ENCODE measurements around the gene TXNDC2. TPM values are rescaled to one million over a fixed set of nuclear protein-coding genes. Genes with fewer than 3 reads are reported as not detected.

The TXNDC2 gene
- total and polyA plus RNA-seq, 9 of the 15 experiments (the other 6 are each of a cell fraction or from before 2014, with no cell fraction given), result 1.2 to 4.9 (median 2.3) TPM

- peak; percentile 50; the same call in 1 of the 2 replicates for TF ChIP-seq BRD4 (IDR thresholded peaks at IDR 0.05)
- no peak for TF ChIP-seq DDX20 (tag; IDR thresholded peaks at IDR 0.05; ENCODE audit: low read depth)
- no peak for TF ChIP-seq ARNT (IDR thresholded peaks at IDR 0.05)
- peak in 1 of 2 experiments; percentile 86; a peak in 3 of 4 replicates for TF ChIP-seq MLLT1 (IDR thresholded peaks at IDR 0.05)
- TF ChIP-seq SUPT5H (IDR thresholded peaks at IDR 0.05), result peak; percentile 55; the same call in 1 of the 2 replicates
- TF ChIP-seq ZNF655 (CRISPR knock-in tag; IDR thresholded peaks at IDR 0.05), result no peak
- no peak for TF ChIP-seq ZBTB11 (CRISPR knock-in tag; IDR thresholded peaks at IDR 0.05)
- TF ChIP-seq IFI16 (CRISPR knock-in tag; IDR thresholded peaks at IDR 0.05), result no peak
- TF ChIP-seq ZNF592 (IDR thresholded peaks at IDR 0.05), result no peak
- no peak for TF ChIP-seq NR4A1 (CRISPR knock-in tag; IDR thresholded peaks at IDR 0.05)
- TF ChIP-seq NR4A1 (tag; IDR thresholded peaks at IDR 0.05), result 0 out of 2 replicates have a peak, but pooled peaks have one; percentile 24
- TF ChIP-seq MEF2A (IDR thresholded peaks at IDR 0.05; ENCODE audit: control insufficient read depth, low read depth, low read length), result no peak
- TF ChIP-seq NKRF (IDR thresholded peaks at IDR 0.05; ENCODE audit: borderline replicate concordance), result peak; percentile 55; the same call in 1 of the 2 replicates
- TF ChIP-seq RBM15 (IDR thresholded peaks at IDR 0.05; ENCODE audit: insufficient read depth, low read length), result no peak
Measured at GRCh38 chr18:9919564-9920232, 33.9 kb downstream of the TXNDC2 start (continued).

All from K562 (cell line).